IMR-90 (cell line): Measurements from ENCODE around the gene COL4A2. TPM values are rescaled to one million over a fixed set of nuclear protein-coding genes. Genes with fewer than 3 reads are reported as not detected.

Experiments used
- ATAC-seq: fragments of 200-7000 bp; cut with Tn5 transposase; 2 replicates; pipeline ENCODE4 v1.9.1; 2020; ENCODE audit warnings: low read depth, mild to moderate bottlenecking, moderate library complexity
- BruUV-seq: library from RNA; stranded (reverse); fragments of 400-500 nt; replicated peaks from 2 replicates; lab custom pipeline; 2021; lab: Mats Ljungman, UMichigan
- CTCF ChIA-PET: fragments of 300-600 bp; formaldehyde crosslinking; extraction: SDS; loops from one replicate; lab custom pipeline; 2021; ENCODE audit warnings: antibody characterized with exemption; lab: Yijun Ruan, JAX
- POLR2A ChIA-PET: fragments of 300-600 bp; sonication (Branson Sonifier 250); formaldehyde crosslinking; loops from one replicate; lab custom pipeline; 2022; ENCODE audit warnings: antibody characterized with exemption; ENCODE audit not compliant: unreplicated experiment; lab: Charles Lee
- DNase-seq: peaks from one replicate; pipeline ENCODE4 v3.0.0; 2013
- H2AFZ ChIP-seq: replicated peaks from 2 replicates; pipeline ENCODE3; 2013; ENCODE audit warnings: low read length, mild to moderate bottlenecking; ENCODE audit not compliant: poor library complexity
- H2AK5ac ChIP-seq: 2 replicates; pipeline ENCODE4 v1.6.1; 2013; ENCODE audit warnings: low read depth, low read length, inconsistent platforms
- H2AK9ac ChIP-seq: replicated peaks from 2 replicates; pipeline ENCODE3; 2013; ENCODE audit warnings: mild to moderate bottlenecking, low read depth, low read length, moderate library complexity; ENCODE audit not compliant: poor library complexity
- H2BK120ac ChIP-seq: 2 replicates; pipeline ENCODE4 v1.6.1; 2013; ENCODE audit warnings: low read depth, low read length, inconsistent platforms
- H2BK15ac ChIP-seq: 3 replicates; pipeline ENCODE4 v1.6.1; 2013; ENCODE audit warnings: low read depth, low read length, inconsistent platforms
- H2BK20ac ChIP-seq: 2 replicates; pipeline ENCODE4 v1.6.1; 2013; ENCODE audit warnings: low read depth, mild to moderate bottlenecking, inconsistent platforms, low read length, moderate library complexity
- H2BK5ac ChIP-seq: 2 replicates; pipeline ENCODE4 v1.6.1; 2013; ENCODE audit warnings: mild to moderate bottlenecking, low read depth, low read length, inconsistent platforms; ENCODE audit not compliant: poor library complexity, severe bottlenecking
- H3K14ac ChIP-seq: replicated peaks from 2 replicates; pipeline ENCODE4 v1.6.1; 2013; ENCODE audit warnings: low read depth, low read length, inconsistent platforms
- H3K18ac ChIP-seq: 2 replicates; pipeline ENCODE4 v1.6.1; 2013; ENCODE audit warnings: low read depth, low read length, control low read depth
- H3K23ac ChIP-seq: 2 replicates; pipeline ENCODE4 v1.6.1; 2013; ENCODE audit warnings: low read depth, low read length, inconsistent platforms
- H3K27ac ChIP-seq: 2 replicates; pipeline ENCODE4 v1.5.1; 2013; ENCODE audit warnings: mild to moderate bottlenecking, control low read depth, low read length; ENCODE audit not compliant: insufficient read depth
- H3K27me3 ChIP-seq: 2 replicates; pipeline ENCODE4 v1.6.1; 2013; ENCODE audit warnings: low read length; ENCODE audit not compliant: control insufficient read depth, insufficient read depth
- H3K36me3 ChIP-seq: 2 replicates; pipeline ENCODE4 v1.6.1; 2013; ENCODE audit warnings: low read length, mixed read lengths; ENCODE audit not compliant: control insufficient read depth, insufficient read depth
- H3K4ac ChIP-seq: 2 replicates; pipeline ENCODE4 v1.6.1; 2013; ENCODE audit warnings: low read depth, low read length, inconsistent platforms
- H3K4me1 ChIP-seq: 2 replicates; pipeline ENCODE4 v1.6.1; 2013; ENCODE audit warnings: low read length, mixed read lengths; ENCODE audit not compliant: control insufficient read depth, insufficient read depth
- H3K4me2 ChIP-seq: 2 replicates; pipeline ENCODE4 v1.6.1; 2013; ENCODE audit warnings: low read depth, mild to moderate bottlenecking, control low read depth, low read length, moderate library complexity
- H3K4me3 ChIP-seq: 2 replicates; pipeline ENCODE4 v1.5.1; 2013; ENCODE audit warnings: low read depth, mild to moderate bottlenecking, control low read depth, low read length, moderate library complexity; ENCODE audit not compliant: insufficient read depth
- H3K56ac ChIP-seq: 2 replicates; pipeline ENCODE4 v1.6.1; 2013; ENCODE audit warnings: low read length, inconsistent platforms; ENCODE audit not compliant: insufficient read depth; ENCODE audit errors: extremely low read depth
- H3K79me1 ChIP-seq, 2 experiments: 2 replicates each; pipeline ENCODE4 v1.6.1; 2013; ENCODE audit warnings: low read length in 2 of 2, inconsistent platforms in 1 of 2, low read depth in 1 of 2
- H3K9ac ChIP-seq: 2 replicates; pipeline ENCODE4 v1.6.1; 2013; ENCODE audit warnings: low read depth, low read length, control low read depth
- H3K9me1 ChIP-seq: 2 replicates; pipeline ENCODE4 v1.6.1; 2013; ENCODE audit warnings: low read length, inconsistent platforms; ENCODE audit not compliant: insufficient read depth
- H3K9me3 ChIP-seq: 2 replicates; pipeline ENCODE4 v1.6.1; 2013; ENCODE audit warnings: low read length; ENCODE audit not compliant: control insufficient read depth, insufficient read depth
- H4K20me1 ChIP-seq: 2 replicates; pipeline ENCODE4 v1.6.1; 2013; ENCODE audit warnings: low read length, inconsistent platforms; ENCODE audit not compliant: insufficient read depth
- H4K5ac ChIP-seq: 2 replicates; pipeline ENCODE4 v1.6.1; 2013; ENCODE audit warnings: mild to moderate bottlenecking, low read depth, low read length, control low read depth
- H4K8ac ChIP-seq, 2 experiments: 2 replicates each; pipeline ENCODE4 v1.6.1; 2013; ENCODE audit warnings: low read depth in 2 of 2, low read length in 2 of 2, control low read depth in 1 of 2, inconsistent platforms in 1 of 2
- H4K91ac ChIP-seq: 2 replicates; pipeline ENCODE4 v1.6.1; 2013; ENCODE audit warnings: low read depth, low read length, inconsistent platforms; ENCODE audit not compliant: insufficient read depth
- BHLHE40 ChIP-seq: fragments of 150-350 bp; IDR thresholded peaks from 2 replicates; pipeline ENCODE4 v1.6.1; 2016; ENCODE audit warnings: mild to moderate bottlenecking, low read depth, low read length
- CTCF ChIP-seq: conservative IDR thresholded peaks from 2 replicates; pipeline ENCODE4 v1.5.1; 2012; ENCODE audit warnings: mild to moderate bottlenecking, low read depth, low read length, improper control_type of control experiment
- WGBS, 2 experiments: methylation state at CpG; one replicate each; pipeline versions ENCODE4 v1.1.5 to v1.1.7; 2013; ENCODE audit warnings: missing lambda C conversion rate in 2 of 2; ENCODE audit not compliant: insufficient read length in 1 of 2; ENCODE audit errors: extremely low coverage in 2 of 2; 5-methylcytosine and 5-hydroxymethylcytosine counted together
- dilution Hi-C: fragments of 300-500 bp; cut with HindIII; formaldehyde crosslinking; loops from one replicate; pipeline ENCODE4 v1.14.3; 2018; ENCODE audit warnings: low sequenced_read_pairs; ENCODE audit not compliant: unreplicated experiment
- in situ Hi-C: fragments of 300-500 bp; cut with MboI; formaldehyde crosslinking; loops from 3 replicates; pipeline ENCODE4 v1.14.3; 2019; ENCODE audit warnings: low sequenced_read_pairs, inconsistent platforms, mixed read lengths
- intact Hi-C: fragments of 100-400 bp; cut with micrococcal nuclease; formaldehyde crosslinking; loops from 2 replicates; pipeline ENCODE4 v1.10.0; 2022
- polyA plus RNA-seq, 3 experiments: library from polyadenylated mRNA; depleted of rRNA; stranded (reverse); fragments of >200 nt; gene quantifications; 2 replicates each; pipeline ENCODE4 v1.2.3, GENCODE V29; 2012; ENCODE audit warnings: low replicate concordance in 1 of 3
- total RNA-seq: library from RNA; depleted of rRNA; stranded (reverse); fragments of >200 nt; gene quantifications from 2 replicates; pipeline ENCODE4 v1.2.3, GENCODE V29; 2012

COL4A2 gene
- total and polyA plus RNA-seq, 2 of the 4 experiments (the other 2 are of a cell fraction), result 90.7 to 457 TPM

- Histone ChIP-seq H3K4ac (peak overlapping the region; percentile 5), H3K4me2 (no peak overlapping the region), H4K8ac (peak overlapping the region in 1 of 2 experiments; percentile 50; a peak in 1 of 4 replicates), H3K56ac (peak overlapping the region; percentile 20; the same call in 1 of the 2 replicates), H3K4me3 (no peak overlapping the region), H3K79me1 (peaks cover 12 to 64% of the 10 kb centered on the region in 2 experiments; a peak in 3 of 4 replicates), H4K91ac (peak overlapping the region; percentile 56; the same call in 1 of the 2 replicates), H2BK5ac (peak overlapping the region; percentile 42), H2BK20ac (peak overlapping the region; percentile 26; the same call in 1 of the 2 replicates), H3K27me3 (no peaks in the 10 kb centered on the region), H3K36me3 (peaks cover 74% of the 10 kb centered on the region), H3K23ac (peak overlapping the region; percentile 37; the same call in 1 of the 2 replicates), H2BK15ac (peak overlapping the region; percentile 15; the same call in 1 of the 3 replicates), H3K4me1 (peaks cover 29% of the 10 kb centered on the region), H4K5ac (no peak overlapping the region), H2BK120ac (0 out of 2 replicates have a peak overlapping the region, but pooled peaks have one; percentile 12), H4K20me1 (peaks cover 6% of the 10 kb centered on the region; the same call in 1 of the 2 replicates), H2AK9ac (peak overlapping the region; percentile 43), H3K18ac (no peak overlapping the region), H3K9me3 (no peaks in the 10 kb centered on the region), H3K9ac (no peak overlapping the region), H3K27ac (no peak overlapping the region), H2AK5ac (peak overlapping the region; percentile 83), H2AFZ (no peak overlapping the region), H3K14ac (peak overlapping the region; percentile 41), H3K9me1 (peaks cover 46% of the 10 kb centered on the region)
- BruUV-seq, result no TSS peak
- ChIA-PET POLR2A (no interaction called here), CTCF (interaction anchor here (0.6 to 1.2 kb wide), 6 partner anchors 18 to 223 kb away, joined by 3 to 4 read pairs (median 3); no protein-coding TSS in a partner anchor)
- intact Hi-C loops, result no loop called here
- in situ Hi-C loops, result no loop called here
- 78% methylated on average over 3 of the region's 7 CpGs; no CpG with 5 or more reads in 1 of the 2 experiments for WGBS, 2 experiments
- dilution Hi-C loops, result no loop called here
- no peak for ATAC-seq
- peak; percentile 20 for DNase-seq
- TF ChIP-seq BHLHE40, result no peak
- 0 out of 2 replicates have a peak, but pooled peaks have one; percentile 4 for TF ChIP-seq CTCF
These were observed 137.2 kb downstream of the COL4A2 start for GRCh38 chr13:110444226-110444653.
